Karpas-422 (cell line): ENCODE results near the gene KANSL3. TPM values are rescaled to one million over a fixed set of nuclear protein-coding genes. Genes with fewer than 3 reads are reported as not detected.

Source experiments
- DNase-seq: peaks from one replicate; pipeline ENCODE4 v3.0.0-alpha.2; 2015
- H2AFZ ChIP-seq: fragments of 200-600 bp; sonication (generic); 2 replicates; pipeline ENCODE4 v1.6.1; 2014; ENCODE audit warnings: antibody characterized with exemption, low read length, mixed read lengths
- H3K27ac ChIP-seq: fragments of 200-600 bp; sonication (generic); 2 replicates; pipeline ENCODE4 v1.5.1; 2014; ENCODE audit warnings: mild to moderate bottlenecking, low read length, moderate library complexity
- H3K27me3 ChIP-seq: fragments of 200-600 bp; sonication (generic); 2 replicates; pipeline ENCODE4 v1.6.1; 2014; ENCODE audit warnings: low read length, mixed read lengths
- H3K36me3 ChIP-seq: fragments of 200-600 bp; sonication (generic); 2 replicates; pipeline ENCODE4 v1.6.1; 2014; ENCODE audit warnings: low read length, mixed read lengths; ENCODE audit not compliant: insufficient read depth
- H3K4me1 ChIP-seq: fragments of 200-600 bp; sonication (generic); 2 replicates; pipeline ENCODE4 v1.6.1; 2014; ENCODE audit warnings: mild to moderate bottlenecking, low read length, mixed read lengths
- H3K4me2 ChIP-seq: fragments of 200-600 bp; sonication (generic); 2 replicates; pipeline ENCODE4 v1.6.1; 2014; ENCODE audit warnings: low read length, low read depth, mild to moderate bottlenecking; ENCODE audit not compliant: poor library complexity, severe bottlenecking
- H3K4me3 ChIP-seq: fragments of 200-600 bp; sonication (generic); 2 replicates; pipeline ENCODE4 v1.5.1; 2014; ENCODE audit warnings: mild to moderate bottlenecking, antibody characterized with exemption, low read length, mixed read lengths
- H3K79me2 ChIP-seq: fragments of 200-600 bp; sonication (generic); 2 replicates; pipeline ENCODE4 v1.6.1; 2014; ENCODE audit warnings: mild to moderate bottlenecking, low read length, mixed read lengths
- H3K9ac ChIP-seq: fragments of 200-600 bp; sonication (generic); 2 replicates; pipeline ENCODE4 v1.6.0; 2014; ENCODE audit warnings: low read length
- H3K9me2 ChIP-seq: fragments of 200-600 bp; sonication (generic), shearing (Covaris generic); replicated peaks from 2 replicates; pipeline ENCODE4 v1.6.0; 2014; ENCODE audit warnings: mild to moderate bottlenecking, low read length, moderate library complexity; ENCODE audit not compliant: insufficient read depth
- H3K9me3 ChIP-seq: fragments of 300-700, 200-600 bp; sonication (generic); 2 replicates; pipeline ENCODE4 v1.6.1; 2014; ENCODE audit warnings: low read length, mixed read lengths
- H4K20me1 ChIP-seq: fragments of 200-600 bp; sonication (generic); 2 replicates; pipeline ENCODE4 v1.6.1; 2014; ENCODE audit warnings: mild to moderate bottlenecking, antibody characterized with exemption, low read length, low read depth; ENCODE audit not compliant: insufficient read depth
- total RNA-seq: library from RNA; depleted of rRNA; stranded (reverse); fragments of >200 nt; shearing (Covaris generic); gene quantifications from 2 replicates; pipeline ENCODE4 v1.2.3, GENCODE V29; 2014; ENCODE audit warnings: low replicate concordance

KANSL3 gene
- total RNA-seq, 1 experiment from 2014 or later, result 40.6 TPM

GRCh38 chr2:96626553-96626942, 11.6 kb downstream of the KANSL3 start:
- H3K9ac ChIP-seq, result no peak overlapping the region
- H4K20me1 ChIP-seq, result no peaks in the 10 kb centered on the region
- no peak overlapping the region for H3K4me3 ChIP-seq
- no peaks in the 10 kb centered on the region for H3K9me3 ChIP-seq
- H3K36me3 ChIP-seq, result peaks cover 35% of the 10 kb centered on the region
- peaks cover 34% of the 10 kb centered on the region for H3K79me2 ChIP-seq
- no peaks in the 10 kb centered on the region for H3K4me1 ChIP-seq
- H3K9me2 ChIP-seq, result no peaks in the 10 kb centered on the region
- no peaks in the 10 kb centered on the region for H3K27me3 ChIP-seq
- no peak overlapping the region for H3K4me2 ChIP-seq
- no peak for DNase-seq
- no peak overlapping the region for H2AFZ ChIP-seq
- H3K27ac ChIP-seq, result no peak overlapping the region

GRCh38 chr2:96625571-96626552, 12.2 kb downstream of the KANSL3 start:
- Histone ChIP-seq H2AFZ (no peak overlapping the region), H3K4me3 (no peak overlapping the region), H3K27me3 (no peaks in the 10 kb centered on the region), H3K9me2 (no peaks in the 10 kb centered on the region), H3K4me1 (no peaks in the 10 kb centered on the region), H3K9ac (no peak overlapping the region), H4K20me1 (no peaks in the 10 kb centered on the region), H3K27ac (no peak overlapping the region), H3K36me3 (peaks cover 29% of the 10 kb centered on the region; the same call in 1 of the 2 replicates), H3K9me3 (no peaks in the 10 kb centered on the region), H3K79me2 (peaks cover 34% of the 10 kb centered on the region), H3K4me2 (no peak overlapping the region)
- DNase-seq, result no peak

- Histone ChIP-seq H3K27me3 (no peaks in the 10 kb centered on the region), H3K36me3 (peaks cover 21% of the 10 kb centered on the region; the same call in 1 of the 2 replicates), H3K9me3 (no peaks in the 10 kb centered on the region)
Observed at GRCh38 chr2:96623116-96623515, 15.0 kb downstream of the KANSL3 start.

GRCh38 chr2:96622544-96622943, 15.6 kb downstream of the KANSL3 start:
- DNase-seq, result no peak
- no peak overlapping the region for H3K4me3 ChIP-seq
- peaks cover 22% of the 10 kb centered on the region; the same call in 1 of the 2 replicates for H3K79me2 ChIP-seq
- no peak overlapping the region for H2AFZ ChIP-seq
- H3K36me3 ChIP-seq, result peaks cover 15% of the 10 kb centered on the region; the same call in 1 of the 2 replicates
- no peak overlapping the region for H3K4me2 ChIP-seq
- H3K4me1 ChIP-seq, result no peaks in the 10 kb centered on the region
- no peaks in the 10 kb centered on the region for H3K9me3 ChIP-seq
- no peaks in the 10 kb centered on the region for H4K20me1 ChIP-seq
- H3K9ac ChIP-seq, result no peak overlapping the region
- H3K27me3 ChIP-seq, result no peaks in the 10 kb centered on the region
- H3K27ac ChIP-seq, result no peak overlapping the region
- no peaks in the 10 kb centered on the region for H3K9me2 ChIP-seq

More at GRCh38 chr2:96623116-96623515, 15.0 kb downstream of the KANSL3 start:
- no peaks in the 10 kb centered on the region for H4K20me1 ChIP-seq
- H3K4me1 ChIP-seq, result no peaks in the 10 kb centered on the region
- H3K9ac ChIP-seq, result no peak overlapping the region
- no peak for DNase-seq
- H3K4me3 ChIP-seq, result no peak overlapping the region
- no peak overlapping the region for H3K27ac ChIP-seq
- H2AFZ ChIP-seq, result no peak overlapping the region
- no peaks in the 10 kb centered on the region for H3K9me2 ChIP-seq
- H3K79me2 ChIP-seq, result peaks cover 25% of the 10 kb centered on the region; the same call in 1 of the 2 replicates
- no peak overlapping the region for H3K4me2 ChIP-seq

GRCh38 chr2:96618596-96619283, 19.4 kb downstream of the KANSL3 start:
- H3K27ac ChIP-seq, result no peak overlapping the region
- H3K4me3 ChIP-seq, result no peak overlapping the region
- peaks cover 14% of the 10 kb centered on the region; the same call in 1 of the 2 replicates for H3K36me3 ChIP-seq
- H2AFZ ChIP-seq, result no peak overlapping the region
- no peaks in the 10 kb centered on the region for H4K20me1 ChIP-seq
- no peak overlapping the region for H3K9ac ChIP-seq
- no peaks in the 10 kb centered on the region for H3K9me3 ChIP-seq
- 0 out of 2 replicates have a peak, but pooled peaks cover 3% of the 10 kb centered on the region for H3K79me2 ChIP-seq
- H3K4me2 ChIP-seq, result no peak overlapping the region
- no peaks in the 10 kb centered on the region for H3K9me2 ChIP-seq
- no peaks in the 10 kb centered on the region for H3K4me1 ChIP-seq
- no peaks in the 10 kb centered on the region for H3K27me3 ChIP-seq
- DNase-seq, result no peak

GRCh38 chr2:96617012-96617411, 21.1 kb downstream of the KANSL3 start:
- no peak overlapping the region for H3K9ac ChIP-seq
- H3K4me3 ChIP-seq, result no peak overlapping the region
- no peaks in the 10 kb centered on the region for H3K4me1 ChIP-seq
- H3K9me2 ChIP-seq, result no peaks in the 10 kb centered on the region
- H4K20me1 ChIP-seq, result no peaks in the 10 kb centered on the region
- H3K9me3 ChIP-seq, result no peaks in the 10 kb centered on the region
- H3K79me2 ChIP-seq, result 0 out of 2 replicates have a peak, but pooled peaks cover 3% of the 10 kb centered on the region
- no peaks in the 10 kb centered on the region for H3K27me3 ChIP-seq
- no peak overlapping the region for H3K4me2 ChIP-seq
- H3K36me3 ChIP-seq, result peaks cover 20% of the 10 kb centered on the region; the same call in 1 of the 2 replicates
- no peak overlapping the region for H2AFZ ChIP-seq
- no peak overlapping the region for H3K27ac ChIP-seq
- no peak for DNase-seq

- Histone ChIP-seq H3K9ac (no peak overlapping the region), H3K27ac (no peak overlapping the region), H3K4me1 (no peaks in the 10 kb centered on the region), H4K20me1 (no peaks in the 10 kb centered on the region), H3K27me3 (no peaks in the 10 kb centered on the region), H2AFZ (no peak overlapping the region), H3K4me3 (no peak overlapping the region), H3K4me2 (no peak overlapping the region), H3K79me2 (0 out of 2 replicates have a peak, but pooled peaks cover 3% of the 10 kb centered on the region), H3K9me2 (no peaks in the 10 kb centered on the region), H3K36me3 (peaks cover 20% of the 10 kb centered on the region; the same call in 1 of the 2 replicates), H3K9me3 (no peaks in the 10 kb centered on the region)
- no peak for DNase-seq
Observed at GRCh38 chr2:96616535-96616934, 21.6 kb downstream of the KANSL3 start.

- DNase-seq, result no peak
- no peak overlapping the region for H3K27ac ChIP-seq
- H3K36me3 ChIP-seq, result peaks cover 20% of the 10 kb centered on the region; the same call in 1 of the 2 replicates
Observed at GRCh38 chr2:96616128-96616527, 22.0 kb downstream of the KANSL3 start.

More at GRCh38 chr2:96616128-96616527, 22.0 kb downstream of the KANSL3 start:
- Histone ChIP-seq H3K9ac (no peak overlapping the region), H3K4me3 (no peak overlapping the region), H3K79me2 (0 out of 2 replicates have a peak, but pooled peaks cover 3% of the 10 kb centered on the region), H3K4me2 (no peak overlapping the region), H3K9me2 (no peaks in the 10 kb centered on the region), H3K4me1 (no peaks in the 10 kb centered on the region), H2AFZ (no peak overlapping the region), H3K9me3 (no peaks in the 10 kb centered on the region), H3K27me3 (no peaks in the 10 kb centered on the region), H4K20me1 (no peaks in the 10 kb centered on the region)
